Neuronal stem cell (in vitro differentiated cells): ENCODE measurements around the gene HS1BP3.

ENCODE experiments used
- DNase-seq: peaks from one replicate; pipeline ENCODE4 v3.0.0-alpha.2; 2013; ENCODE audit warnings: low spot score
- H2AFZ ChIP-seq: one replicate; pipeline ENCODE4 v1.6.1; 2013; ENCODE audit warnings: mild to moderate bottlenecking, low read length, inconsistent platforms
- H2AK5ac ChIP-seq: 2 replicates; pipeline ENCODE4 v1.6.1; 2013; ENCODE audit warnings: low read depth, mild to moderate bottlenecking, inconsistent platforms, low read length, moderate library complexity, mixed read lengths
- H2BK120ac ChIP-seq: 2 replicates; pipeline ENCODE4 v1.6.1; 2013; ENCODE audit warnings: low read depth, mild to moderate bottlenecking, inconsistent platforms, low read length, moderate library complexity, mixed read lengths
- H2BK12ac ChIP-seq: one replicate; pipeline ENCODE4 v1.6.1; 2013; ENCODE audit warnings: low read length, inconsistent platforms
- H2BK15ac ChIP-seq: 2 replicates; pipeline ENCODE4 v1.6.1; 2013; ENCODE audit warnings: mild to moderate bottlenecking, low read length, inconsistent platforms, mixed read lengths
- H2BK5ac ChIP-seq: one replicate; pipeline ENCODE4 v1.6.1; 2013; ENCODE audit warnings: inconsistent platforms, mild to moderate bottlenecking, low read length, moderate library complexity
- H3K14ac ChIP-seq: one replicate; pipeline ENCODE4 v1.6.1; 2013; ENCODE audit warnings: low read length, inconsistent platforms
- H3K18ac ChIP-seq: 2 replicates; pipeline ENCODE4 v1.6.1; 2013; ENCODE audit warnings: low read length, inconsistent platforms
- H3K23ac ChIP-seq: 2 replicates; pipeline ENCODE4 v1.6.1; 2013; ENCODE audit warnings: low read depth, mild to moderate bottlenecking, mixed read lengths, low read length, inconsistent platforms; ENCODE audit not compliant: poor library complexity
- H3K27ac ChIP-seq: replicated peaks from 3 replicates; pipeline ENCODE4 v1.5.1; 2013; ENCODE audit warnings: low read length, inconsistent platforms
- H3K27me3 ChIP-seq, 3 experiments: 2 replicates each; pipeline ENCODE4 v1.6.1; 2013; ENCODE audit warnings: low read length in 3 of 3, mild to moderate bottlenecking in 2 of 3, inconsistent platforms in 1 of 3, low read depth in 1 of 3, mixed read lengths in 1 of 3, moderate library complexity in 1 of 3; ENCODE audit not compliant: control insufficient read depth in 3 of 3, insufficient read depth in 3 of 3
- H3K36me3 ChIP-seq, 2 donors: replicated peaks in 1 of 2; 2 replicates each; pipeline ENCODE4 v1.6.1; 2013; ENCODE audit warnings: low read length in 2 of 2; ENCODE audit not compliant: control insufficient read depth in 2 of 2, insufficient read depth in 2 of 2
- H3K4ac ChIP-seq: 2 replicates; pipeline ENCODE4 v1.6.1; 2013; ENCODE audit warnings: inconsistent platforms, mild to moderate bottlenecking, low read length, moderate library complexity
- H3K4me1 ChIP-seq, 2 donors: 1 replicate in 1 of 2; 2 replicates in 1 of 2; pipeline ENCODE4 v1.6.1; 2013; ENCODE audit warnings: low read length in 2 of 2, low read depth in 1 of 2; ENCODE audit not compliant: control insufficient read depth in 2 of 2, insufficient read depth in 1 of 2
- H3K4me2 ChIP-seq: one replicate; pipeline ENCODE4 v1.6.1; 2013; ENCODE audit warnings: mild to moderate bottlenecking, low read length, inconsistent platforms; ENCODE audit not compliant: insufficient read depth, poor library complexity, severe bottlenecking
- H3K4me3 ChIP-seq, 2 donors: 2 replicates each; pipeline ENCODE4 v1.5.1; 2013; ENCODE audit warnings: low read length in 2 of 2, mild to moderate bottlenecking in 2 of 2, inconsistent platforms in 1 of 2, moderate library complexity in 1 of 2
- H3K79me1 ChIP-seq: one replicate; pipeline ENCODE4 v1.6.1; 2013; ENCODE audit warnings: low read depth, mild to moderate bottlenecking, inconsistent platforms, low read length, moderate library complexity
- H3K9ac ChIP-seq: one replicate; pipeline ENCODE4 v1.6.1; 2013; ENCODE audit warnings: mild to moderate bottlenecking, low read depth, low read length, inconsistent platforms; ENCODE audit not compliant: poor library complexity
- H3K9me3 ChIP-seq, 2 donors: replicated peaks in 1 of 2; 2 replicates each; pipeline versions ENCODE3 to v1.6.1; 2013; ENCODE audit warnings: low read length in 2 of 2, mild to moderate bottlenecking in 2 of 2, inconsistent platforms in 1 of 2, low read depth in 1 of 2, mixed read lengths in 1 of 2, moderate library complexity in 1 of 2; ENCODE audit not compliant: control insufficient read depth in 2 of 2, insufficient read depth in 1 of 2
- H4K8ac ChIP-seq: one replicate; pipeline ENCODE4 v1.6.1; 2013; ENCODE audit warnings: low read depth, mild to moderate bottlenecking, inconsistent platforms, low read length, moderate library complexity
- H4K91ac ChIP-seq: one replicate; pipeline ENCODE4 v1.6.1; 2013; ENCODE audit warnings: low read length, low read depth, mild to moderate bottlenecking, inconsistent platforms; ENCODE audit not compliant: poor library complexity
- WGBS, 2 donors: extraction: QIAGEN DNeasy Blood & Tissue Kit; methylation state at CpG; one replicate each; pipeline ENCODE4 v1.1.7; 2013; ENCODE audit warnings: missing lambda C conversion rate in 2 of 2, mixed read lengths in 1 of 2; ENCODE audit not compliant: insufficient read length in 2 of 2, insufficient replicate concordance in 1 of 2; ENCODE audit errors: extremely low coverage in 2 of 2; 5-methylcytosine and 5-hydroxymethylcytosine counted together

Gene HS1BP3

GRCh38 chr2:20638014-20638413, 12.9 kb downstream of the HS1BP3 start:
- Histone ChIP-seq H2AK5ac (no peak overlapping the region), H2BK120ac (no peak overlapping the region), H2BK15ac (no peak overlapping the region), H2BK12ac (no peak overlapping the region), H3K9me3 (no peaks in the 10 kb centered on the region), H3K4ac (no peak overlapping the region), H3K27ac (no peak overlapping the region), H4K91ac (no peak overlapping the region), H4K8ac (no peak overlapping the region), H3K18ac (no peak overlapping the region), H3K4me2 (no peak overlapping the region), H3K4me1 (peaks cover 6 to 7% of the 10 kb centered on the region in 2 donors), H3K4me3 (no peak overlapping the region), H3K14ac (no peak overlapping the region), H3K36me3 (peaks cover 5 to 30% of the 10 kb centered on the region in 2 donors), H3K79me1 (no peaks in the 10 kb centered on the region), H2BK5ac (no peak overlapping the region), H3K9ac (no peak overlapping the region), H3K27me3 (no peaks in the 10 kb centered on the region), H2AFZ (no peak overlapping the region), H3K23ac (no peak overlapping the region)
- DNase-seq, result no peak
- no CpG with 5 or more reads among the region's 13 CpGs for WGBS, 2 donors

GRCh38 chr2:20637147-20637546, 13.8 kb downstream of the HS1BP3 start:
- no CpG with 5 or more reads among the region's 13 CpGs for WGBS, 2 donors
- no peak overlapping the region for H2BK15ac ChIP-seq
- no peak overlapping the region for H3K27ac ChIP-seq
- no peak overlapping the region for H2AFZ ChIP-seq
- no peaks in the 10 kb centered on the region for H3K9me3 ChIP-seq
- H2BK120ac ChIP-seq, result no peak overlapping the region
- H3K23ac ChIP-seq, result no peak overlapping the region
- H2BK12ac ChIP-seq, result no peak overlapping the region
- no peak overlapping the region for H3K14ac ChIP-seq
- peaks cover 5 to 30% of the 10 kb centered on the region in 2 donors for H3K36me3 ChIP-seq
- H3K4me2 ChIP-seq, result no peak overlapping the region
- H2AK5ac ChIP-seq, result no peak overlapping the region
- no peaks in the 10 kb centered on the region for H3K79me1 ChIP-seq
- no peak overlapping the region for H3K4ac ChIP-seq
- no peak overlapping the region for H3K9ac ChIP-seq
- no peak overlapping the region for H3K18ac ChIP-seq
- H3K4me3 ChIP-seq, result no peak overlapping the region
- no peak overlapping the region for H4K8ac ChIP-seq
- no peak for DNase-seq
- no peaks in the 10 kb centered on the region for H3K27me3 ChIP-seq
- peaks cover 6 to 7% of the 10 kb centered on the region in 2 donors for H3K4me1 ChIP-seq
- no peak overlapping the region for H4K91ac ChIP-seq
- no peak overlapping the region for H2BK5ac ChIP-seq

GRCh38 chr2:20635675-20636584, 15.0 kb downstream of the HS1BP3 start:
- Histone ChIP-seq H3K4me2 (no peak overlapping the region), H3K9me3 (no peaks in the 10 kb centered on the region), H3K23ac (peak overlapping the region; percentile 65), H3K14ac (no peak overlapping the region), H2BK5ac (no peak overlapping the region), H3K36me3 (peaks cover 5 to 22% of the 10 kb centered on the region in 2 donors), H2AFZ (peak overlapping the region; percentile 89), H3K4me3 (no peak overlapping the region), H2AK5ac (peak overlapping the region; percentile 6), H3K4me1 (peaks cover 6 to 7% of the 10 kb centered on the region in 2 donors), H3K27me3 (no peaks in the 10 kb centered on the region), H3K9ac (peak overlapping the region; percentile 15), H3K79me1 (no peaks in the 10 kb centered on the region), H3K4ac (no peak overlapping the region), H2BK120ac (peak overlapping the region; percentile 51), H2BK15ac (peak overlapping the region; percentile 81), H3K18ac (peak overlapping the region; percentile 76), H4K8ac (no peak overlapping the region), H2BK12ac (no peak overlapping the region), H3K27ac (no peak overlapping the region), H4K91ac (no peak overlapping the region)
- no CpG with 5 or more reads among the region's 32 CpGs for WGBS, 2 donors
- peak; percentile 74 for DNase-seq

- no CpG with 5 or more reads among the region's 5 CpGs for WGBS, 2 donors
- Histone ChIP-seq H3K4ac (no peak overlapping the region), H3K9me3 (no peaks in the 10 kb centered on the region), H3K27me3 (no peaks in the 10 kb centered on the region), H2AK5ac (no peak overlapping the region), H4K91ac (no peak overlapping the region), H3K79me1 (no peaks in the 10 kb centered on the region), H2BK120ac (no peak overlapping the region), H3K4me2 (no peak overlapping the region), H3K9ac (no peak overlapping the region), H2BK5ac (no peak overlapping the region), H2AFZ (no peak overlapping the region), H4K8ac (no peak overlapping the region), H2BK15ac (no peak overlapping the region), H3K4me1 (peaks cover 6 to 7% of the 10 kb centered on the region in 2 donors), H3K14ac (no peak overlapping the region), H3K36me3 (peaks cover 0 to 18% of the 10 kb centered on the region in 2 donors), H3K4me3 (no peak overlapping the region), H3K18ac (no peak overlapping the region), H2BK12ac (no peak overlapping the region), H3K23ac (no peak overlapping the region), H3K27ac (no peak overlapping the region)
- no peak for DNase-seq
Measured at GRCh38 chr2:20635113-20635510, 15.8 kb downstream of the HS1BP3 start.
